IPS-20b (cell line): ENCODE measurements around the gene DMXL2.
"Not testable (repeated sequence)": the region's sequence is repeated elsewhere in the genome, so short reads cannot be mapped to it uniquely, and the experiment has no call there.

Source experiments
- H3K27ac ChIP-seq: one replicate; pipeline ENCODE4 v1.5.1; 2013; ENCODE audit warnings: low read length
- H3K27me3 ChIP-seq: 2 replicates; pipeline ENCODE4 v1.6.1; 2013; ENCODE audit warnings: mild to moderate bottlenecking, low read length, inconsistent platforms; ENCODE audit not compliant: insufficient read depth
- H3K36me3 ChIP-seq: 2 replicates; pipeline ENCODE4 v1.6.1; 2013; ENCODE audit warnings: low read depth, mild to moderate bottlenecking, inconsistent platforms, low read length, moderate library complexity; ENCODE audit not compliant: insufficient read depth
- H3K4me1 ChIP-seq: 2 replicates; pipeline ENCODE4 v1.6.1; 2013; ENCODE audit warnings: mild to moderate bottlenecking, control low read depth, inconsistent platforms, low read length, moderate library complexity; ENCODE audit not compliant: insufficient read depth
- H3K4me3 ChIP-seq: 2 replicates; pipeline ENCODE4 v1.5.1; 2013; ENCODE audit warnings: mild to moderate bottlenecking, low read length, inconsistent platforms
- H3K9ac ChIP-seq: 2 replicates; pipeline ENCODE4 v1.6.1; 2013; ENCODE audit warnings: low read depth, mild to moderate bottlenecking, inconsistent platforms, low read length, moderate library complexity
- H3K9me3 ChIP-seq: 2 replicates; pipeline ENCODE4 v1.6.1; 2013; ENCODE audit warnings: mild to moderate bottlenecking, low read depth, low read length, inconsistent platforms; ENCODE audit not compliant: insufficient read depth

Gene DMXL2

GRCh38 chr15:51622604-51623370 is at the start of gene DMXL2:
Gene DMXL2, minus strand, starts transcription at chr15:51622771. Its CDS starts 226 bp downstream, at chr15:51622545.
- H3K4me3 ChIP-seq: peak within 1 kb of the TSS; percentile 83
- no peaks in the 10 kb centered on the region for H3K36me3 ChIP-seq
- H3K27me3 ChIP-seq: peaks cover 22% of the 10 kb centered on the region
- no peak within 1 kb of the TSS for H3K27ac ChIP-seq
- H3K9me3 ChIP-seq: no peaks in the 10 kb centered on the region
- peaks cover 8% of the 10 kb centered on the region for H3K4me1 ChIP-seq
- peak within 1 kb of the TSS; percentile 80 for H3K9ac ChIP-seq

- Histone ChIP-seq H3K27ac (no peak overlapping the region), H3K4me3 (no peak overlapping the region; the same call in 1 of the 2 replicates), H3K27me3 (no peaks in the 10 kb centered on the region), H3K9ac (no peak overlapping the region), H3K4me1 (peaks cover 3% of the 10 kb centered on the region; the same call in 1 of the 2 replicates), H3K36me3 (no peaks in the 10 kb centered on the region), H3K9me3 (no peaks in the 10 kb centered on the region)
Observed at GRCh38 chr15:51672155-51672687, 49.6 kb upstream of the DMXL2 start.

- no peak overlapping the region for H3K27ac ChIP-seq
- no peaks in the 10 kb centered on the region for H3K9me3 ChIP-seq
- H3K4me3 ChIP-seq: no peak overlapping the region
- no peak overlapping the region for H3K9ac ChIP-seq
- no peaks in the 10 kb centered on the region for H3K36me3 ChIP-seq
- H3K4me1 ChIP-seq: peaks cover 3% of the 10 kb centered on the region; the same call in 1 of the 2 replicates
- H3K27me3 ChIP-seq: no peaks in the 10 kb centered on the region
Observed at GRCh38 chr15:51669381-51669780, 46.8 kb upstream of the DMXL2 start.

GRCh38 chr15:51668446-51668845 is 45.9 kb upstream of the DMXL2 start:
- H3K27ac ChIP-seq: no peak overlapping the region
- H3K4me3 ChIP-seq: no peak overlapping the region
- no peaks in the 10 kb centered on the region for H3K27me3 ChIP-seq
- no peak overlapping the region for H3K9ac ChIP-seq
- H3K36me3 ChIP-seq: no peaks in the 10 kb centered on the region
- H3K9me3 ChIP-seq: no peaks in the 10 kb centered on the region
- H3K4me1 ChIP-seq: peaks cover 3% of the 10 kb centered on the region; the same call in 1 of the 2 replicates

GRCh38 chr15:51667478-51667877 is 44.9 kb upstream of the DMXL2 start:
- no peak overlapping the region for H3K9ac ChIP-seq
- peaks cover 2% of the 10 kb centered on the region; the same call in 1 of the 2 replicates for H3K4me1 ChIP-seq
- no peak overlapping the region for H3K27ac ChIP-seq
- H3K9me3 ChIP-seq: no peaks in the 10 kb centered on the region
- H3K27me3 ChIP-seq: no peaks in the 10 kb centered on the region
- no peak overlapping the region for H3K4me3 ChIP-seq
- no peaks in the 10 kb centered on the region for H3K36me3 ChIP-seq

GRCh38 chr15:51661072-51661471 is 38.5 kb upstream of the DMXL2 start:
- H3K27ac ChIP-seq: no peak overlapping the region
- H3K9ac ChIP-seq: no peak overlapping the region
- no peaks in the 10 kb centered on the region for H3K36me3 ChIP-seq
- no peaks in the 10 kb centered on the region for H3K9me3 ChIP-seq
- H3K27me3 ChIP-seq: no peaks in the 10 kb centered on the region
- no peaks in the 10 kb centered on the region for H3K4me1 ChIP-seq
- no peak overlapping the region for H3K4me3 ChIP-seq

- Histone ChIP-seq H3K27me3 (no peaks in the 10 kb centered on the region), H3K4me3 (no peak overlapping the region), H3K27ac (no peak overlapping the region), H3K9ac (no peak overlapping the region), H3K36me3 (no peaks in the 10 kb centered on the region), H3K4me1 (peaks cover 3% of the 10 kb centered on the region; the same call in 1 of the 2 replicates), H3K9me3 (no peaks in the 10 kb centered on the region)
Observed at GRCh38 chr15:51658664-51659063, 36.1 kb upstream of the DMXL2 start.

- not testable (repeated sequence) for H3K36me3 ChIP-seq, H3K9ac ChIP-seq, H3K4me1 ChIP-seq, H3K9me3 ChIP-seq, H3K27me3 ChIP-seq, H3K27ac ChIP-seq, H3K4me3 ChIP-seq
Observed at GRCh38 chr15:51655401-51656057, 33.0 kb upstream of the DMXL2 start.

- H3K9ac ChIP-seq: no peak overlapping the region
- no peaks in the 10 kb centered on the region for H3K27me3 ChIP-seq
- no peak overlapping the region for H3K4me3 ChIP-seq
- no peaks in the 10 kb centered on the region for H3K36me3 ChIP-seq
- no peaks in the 10 kb centered on the region for H3K9me3 ChIP-seq
- no peak overlapping the region for H3K27ac ChIP-seq
- peaks cover 3% of the 10 kb centered on the region; the same call in 1 of the 2 replicates for H3K4me1 ChIP-seq
Observed at GRCh38 chr15:51652084-51652668, 29.6 kb upstream of the DMXL2 start.

GRCh38 chr15:51649659-51650521 is 27.3 kb upstream of the DMXL2 start:
- H3K27ac ChIP-seq: no peak overlapping the region
- H3K27me3 ChIP-seq: no peaks in the 10 kb centered on the region
- H3K9ac ChIP-seq: no peak overlapping the region
- H3K36me3 ChIP-seq: no peaks in the 10 kb centered on the region
- H3K4me1 ChIP-seq: peaks cover 3% of the 10 kb centered on the region; the same call in 1 of the 2 replicates
- no peak overlapping the region for H3K4me3 ChIP-seq
- no peaks in the 10 kb centered on the region for H3K9me3 ChIP-seq

GRCh38 chr15:51648643-51649042 is 26.1 kb upstream of the DMXL2 start:
- not testable (repeated sequence) for H3K27ac ChIP-seq, H3K9ac ChIP-seq, H3K9me3 ChIP-seq, H3K4me1 ChIP-seq, H3K27me3 ChIP-seq, H3K36me3 ChIP-seq, H3K4me3 ChIP-seq
